ENCODE data around the gene EPB41L5. TPM values are rescaled to one million over a fixed set of nuclear protein-coding genes. Genes with fewer than 3 reads are reported as not detected.
"Not testable (repeated sequence)": the region's sequence is repeated elsewhere in the genome, so short reads cannot be mapped to it uniquely, and the experiment has no call there.

The EPB41L5 gene
- total RNA-seq, 2 experiments from 2014 or later, result 2.3 to 2.5 TPM

GRCh38 chr2:120034621-120035020 is 21.7 kb downstream of the EPB41L5 start:
- DNase-seq, result no peak
- H3K4me1 Mint-ChIP-seq (ENCODE audit: low read depth), result peaks cover 2% of the 10 kb centered on the region
- intact Hi-C loops (cut with micrococcal nuclease), result no loop called here
- H3K27me3 Mint-ChIP-seq (ENCODE audit: low read depth), result no peaks in the 10 kb centered on the region
- peaks cover 4% of the 10 kb centered on the region for H3K9me3 Mint-ChIP-seq
- H3K27ac Mint-ChIP-seq, result no peak overlapping the region
- H3K36me3 Mint-ChIP-seq (ENCODE audit: low read depth), result peaks cover 2% of the 10 kb centered on the region
- H3K4me3 Mint-ChIP-seq, result no peak overlapping the region
- CTCF ChIA-PET, result no interaction called here

GRCh38 chr2:120036145-120036544 is 23.3 kb downstream of the EPB41L5 start:
- Mint-ChIP-seq H3K4me3 (no peak overlapping the region), H3K27ac (no peak overlapping the region), H3K4me1 (ENCODE audit: low read depth) (peaks cover 2% of the 10 kb centered on the region), H3K27me3 (ENCODE audit: low read depth) (no peaks in the 10 kb centered on the region), H3K36me3 (ENCODE audit: low read depth) (peaks cover 2% of the 10 kb centered on the region), H3K9me3 (peaks cover 4% of the 10 kb centered on the region)
- CTCF ChIA-PET, result no interaction called here
- no peak for DNase-seq
- intact Hi-C loops (cut with micrococcal nuclease), result no loop called here

- DNase-seq, result no peak
- H3K27me3 Mint-ChIP-seq (ENCODE audit: low read depth), result no peaks in the 10 kb centered on the region
- H3K36me3 Mint-ChIP-seq (ENCODE audit: low read depth), result peaks cover 2% of the 10 kb centered on the region
- intact Hi-C loops (cut with micrococcal nuclease), result no loop called here
- H3K4me3 Mint-ChIP-seq, result no peak overlapping the region
- peaks cover 2% of the 10 kb centered on the region for H3K4me1 Mint-ChIP-seq (ENCODE audit: low read depth)
- H3K9me3 Mint-ChIP-seq, result peaks cover 4% of the 10 kb centered on the region
- CTCF ChIA-PET, result no interaction called here
- H3K27ac Mint-ChIP-seq, result no peak overlapping the region
These were observed 25.2 kb downstream of the EPB41L5 start for GRCh38 chr2:120037995-120038541.

GRCh38 chr2:120042359-120042758 is 29.5 kb downstream of the EPB41L5 start:
- CTCF ChIA-PET, result interaction anchor here (1.4 kb wide), 1 partner anchor 133 kb away, joined by 5 read pairs; no protein-coding TSS in a partner anchor
- Mint-ChIP-seq H3K4me3 (no peak overlapping the region), H3K9me3 (peaks cover 17% of the 10 kb centered on the region), H3K27me3 (ENCODE audit: low read depth) (no peaks in the 10 kb centered on the region), H3K36me3 (ENCODE audit: low read depth) (peaks cover 15% of the 10 kb centered on the region), H3K27ac (no peak overlapping the region), H3K4me1 (ENCODE audit: low read depth) (peaks cover 5% of the 10 kb centered on the region)
- DNase-seq, result no peak
- intact Hi-C loops (cut with micrococcal nuclease), result no loop called here

- Mint-ChIP-seq H3K9me3 (peaks cover 29% of the 10 kb centered on the region), H3K4me3 (no peak overlapping the region), H3K27me3 (ENCODE audit: low read depth) (no peaks in the 10 kb centered on the region), H3K4me1 (ENCODE audit: low read depth) (peaks cover 3% of the 10 kb centered on the region), H3K27ac (no peak overlapping the region), H3K36me3 (ENCODE audit: low read depth) (peaks cover 32% of the 10 kb centered on the region)
- no peak for DNase-seq
- intact Hi-C loops (cut with micrococcal nuclease), result no loop called here
- CTCF ChIA-PET, result no interaction called here
These were observed 31.5 kb downstream of the EPB41L5 start for GRCh38 chr2:120044336-120044735.

- DNase-seq; H3K27me3 Mint-ChIP-seq (ENCODE audit: low read depth); H3K4me3 Mint-ChIP-seq; H3K4me1 Mint-ChIP-seq (ENCODE audit: low read depth); H3K27ac Mint-ChIP-seq; intact Hi-C loops (cut with micrococcal nuclease); CTCF ChIA-PET: not testable (repeated sequence)
- Mint-ChIP-seq H3K9me3 (peaks cover 34% of the 10 kb centered on the region), H3K36me3 (ENCODE audit: low read depth) (peaks cover 41% of the 10 kb centered on the region)
These were observed 32.9 kb downstream of the EPB41L5 start for GRCh38 chr2:120045775-120046174.

GRCh38 chr2:120046252-120046651 is 33.4 kb downstream of the EPB41L5 start:
- H3K4me3 Mint-ChIP-seq; CTCF ChIA-PET; intact Hi-C loops (cut with micrococcal nuclease); H3K27ac Mint-ChIP-seq; H3K27me3 Mint-ChIP-seq (ENCODE audit: low read depth); H3K4me1 Mint-ChIP-seq (ENCODE audit: low read depth); DNase-seq: not testable (repeated sequence)
- peaks cover 41% of the 10 kb centered on the region for H3K36me3 Mint-ChIP-seq (ENCODE audit: low read depth)
- H3K9me3 Mint-ChIP-seq, result peaks cover 34% of the 10 kb centered on the region

- DNase-seq, result no peak
- intact Hi-C loops (cut with micrococcal nuclease), result no loop called here
- Mint-ChIP-seq H3K36me3 (ENCODE audit: low read depth) (peaks cover 43% of the 10 kb centered on the region), H3K27ac (no peak overlapping the region), H3K4me3 (no peak overlapping the region), H3K9me3 (peaks cover 31% of the 10 kb centered on the region), H3K27me3 (ENCODE audit: low read depth) (no peaks in the 10 kb centered on the region), H3K4me1 (ENCODE audit: low read depth) (no peaks in the 10 kb centered on the region)
- CTCF ChIA-PET, result no interaction called here
These were observed 39.7 kb downstream of the EPB41L5 start for GRCh38 chr2:120052597-120052996.

- CTCF ChIA-PET, result no interaction called here
- Mint-ChIP-seq H3K9me3 (peaks cover 20% of the 10 kb centered on the region), H3K27me3 (ENCODE audit: low read depth) (no peaks in the 10 kb centered on the region), H3K4me1 (ENCODE audit: low read depth) (no peaks in the 10 kb centered on the region), H3K36me3 (ENCODE audit: low read depth) (peaks cover 30% of the 10 kb centered on the region), H3K4me3 (no peak overlapping the region), H3K27ac (no peak overlapping the region)
- no peak for DNase-seq
- intact Hi-C loops (cut with micrococcal nuclease), result no loop called here
These were observed 41.0 kb downstream of the EPB41L5 start for GRCh38 chr2:120053891-120054290.

GRCh38 chr2:120059483-120059882 is 46.6 kb downstream of the EPB41L5 start:
- Mint-ChIP-seq H3K36me3 (ENCODE audit: low read depth) (peaks cover 4% of the 10 kb centered on the region), H3K27ac (no peak overlapping the region), H3K4me3 (no peak overlapping the region), H3K27me3 (ENCODE audit: low read depth) (no peaks in the 10 kb centered on the region), H3K4me1 (ENCODE audit: low read depth) (no peaks in the 10 kb centered on the region), H3K9me3 (peaks cover 4% of the 10 kb centered on the region)
- CTCF ChIA-PET, result interaction anchor here (0.9 kb wide), 1 partner anchor 11 kb away, joined by 3 read pairs; no protein-coding TSS in a partner anchor
- intact Hi-C loops (cut with micrococcal nuclease), result no loop called here
- no peak for DNase-seq

GRCh38 chr2:120060088-120060623 is 47.3 kb downstream of the EPB41L5 start:
- CTCF ChIA-PET, result interaction anchor here (0.9 kb wide), 1 partner anchor 11 kb away, joined by 3 read pairs; no protein-coding TSS in a partner anchor

GRCh38 chr2:120064664-120065063 is 51.8 kb downstream of the EPB41L5 start:
- H3K4me1 Mint-ChIP-seq (ENCODE audit: low read depth), result peaks cover 2% of the 10 kb centered on the region
- CTCF ChIA-PET, result no interaction called here
- H3K27ac Mint-ChIP-seq, result no peak overlapping the region
- no peaks in the 10 kb centered on the region for H3K27me3 Mint-ChIP-seq (ENCODE audit: low read depth)
- H3K36me3 Mint-ChIP-seq (ENCODE audit: low read depth), result peaks cover 1% of the 10 kb centered on the region
- no peak overlapping the region for H3K4me3 Mint-ChIP-seq
- no peaks in the 10 kb centered on the region for H3K9me3 Mint-ChIP-seq
- intact Hi-C loops (cut with micrococcal nuclease), result no loop called here
- DNase-seq, result no peak

More at GRCh38 chr2:120060088-120060623, 47.3 kb downstream of the EPB41L5 start:
- peaks cover 2% of the 10 kb centered on the region for H3K4me1 Mint-ChIP-seq (ENCODE audit: low read depth)
- H3K27me3 Mint-ChIP-seq (ENCODE audit: low read depth), result no peaks in the 10 kb centered on the region
- peaks cover 4% of the 10 kb centered on the region for H3K36me3 Mint-ChIP-seq (ENCODE audit: low read depth)
- intact Hi-C loops (cut with micrococcal nuclease), result no loop called here
- DNase-seq, result no peak
- H3K4me3 Mint-ChIP-seq, result no peak overlapping the region
- H3K27ac Mint-ChIP-seq, result no peak overlapping the region
- peaks cover 4% of the 10 kb centered on the region for H3K9me3 Mint-ChIP-seq

- no peak overlapping the region for H3K4me3 Mint-ChIP-seq
- no peak overlapping the region for H3K27ac Mint-ChIP-seq
- intact Hi-C loops (cut with micrococcal nuclease), result no loop called here
- peaks cover 2% of the 10 kb centered on the region for H3K4me1 Mint-ChIP-seq (ENCODE audit: low read depth)
- CTCF ChIA-PET, result interaction anchor here (0.9 kb wide), 1 partner anchor 364 kb away, joined by 3 read pairs; no protein-coding TSS in a partner anchor
- no peak for DNase-seq
- peaks cover 1% of the 10 kb centered on the region for H3K36me3 Mint-ChIP-seq (ENCODE audit: low read depth)
- H3K27me3 Mint-ChIP-seq (ENCODE audit: low read depth), result no peaks in the 10 kb centered on the region
- H3K9me3 Mint-ChIP-seq, result no peaks in the 10 kb centered on the region
These were observed 54.1 kb downstream of the EPB41L5 start for GRCh38 chr2:120066800-120067547.
